NOMO-1 (cell line): Measurements from ENCODE around the gene GRID1.

ENCODE experiments used
- DNase-seq, 2 experiments: peaks; one replicate each; lab custom pipeline; 2025; ENCODE audit not compliant: unreplicated experiment in 2 of 2; lab: John Stamatoyannopoulos, UW

Gene GRID1

DNA sequence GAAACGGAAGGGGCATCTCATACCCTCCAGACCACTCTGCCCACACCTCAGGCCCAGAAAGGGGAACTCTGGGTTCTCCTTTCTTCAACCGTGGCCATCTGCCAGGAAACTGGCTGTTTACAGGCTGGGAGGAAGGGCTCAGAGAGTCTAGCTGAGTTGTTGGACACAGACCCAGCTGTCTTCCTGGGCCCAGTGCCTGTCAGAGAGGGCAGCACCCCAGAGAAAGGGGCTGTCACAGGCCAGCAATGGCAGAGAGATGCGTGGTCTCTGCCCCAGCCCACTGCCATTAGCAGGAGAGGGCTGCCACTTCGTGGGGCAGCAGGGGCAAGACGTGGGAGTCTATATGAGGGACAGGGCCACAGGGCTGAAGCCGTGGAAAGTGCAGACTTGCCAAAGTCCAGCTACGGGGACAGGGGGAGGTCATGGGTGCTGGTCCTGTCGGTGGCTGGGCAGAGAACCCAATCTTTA lies 11.0 kb downstream of the GRID1 start:
- peak; percentile 88 to 89 for DNase-seq

DNA sequence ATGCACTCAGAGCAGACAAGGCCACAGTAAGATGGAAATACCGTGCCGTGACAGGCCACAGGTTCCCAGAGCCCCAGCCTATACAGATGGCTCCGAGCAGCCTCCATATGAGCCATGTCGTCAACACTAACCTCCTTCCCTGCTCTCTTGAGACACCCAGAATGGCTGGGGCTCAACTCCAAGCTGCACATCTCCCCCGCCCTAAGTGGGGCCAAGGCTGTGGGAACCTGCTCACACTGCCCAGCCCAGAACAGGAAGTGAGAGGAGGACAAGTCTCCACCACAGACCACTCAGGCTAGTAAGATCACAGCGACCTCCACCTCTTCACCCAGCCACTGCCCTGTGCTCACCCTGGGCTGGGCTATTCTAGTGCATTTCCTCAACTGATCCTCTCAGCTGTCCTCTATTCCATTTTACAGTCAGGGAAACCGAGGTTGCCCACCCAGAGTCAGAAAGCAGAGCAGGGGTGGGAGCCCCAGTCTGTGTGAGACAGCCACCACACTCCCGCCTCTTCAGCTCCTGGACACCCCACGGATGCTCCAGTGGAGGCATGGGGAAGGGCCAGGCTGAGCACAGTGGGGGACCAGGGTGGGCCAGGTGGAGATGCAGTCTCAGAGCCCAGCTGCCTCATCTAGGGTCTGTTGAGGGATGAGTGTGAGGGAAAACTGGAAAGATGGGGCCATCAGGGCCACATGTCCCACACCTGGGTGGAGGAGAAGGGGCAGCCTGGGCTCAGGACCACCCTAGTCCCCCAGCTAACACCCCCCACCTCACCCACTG lies 11.6 kb downstream of the GRID1 start:
- peak; percentile 69 to 70 for DNase-seq

DNA sequence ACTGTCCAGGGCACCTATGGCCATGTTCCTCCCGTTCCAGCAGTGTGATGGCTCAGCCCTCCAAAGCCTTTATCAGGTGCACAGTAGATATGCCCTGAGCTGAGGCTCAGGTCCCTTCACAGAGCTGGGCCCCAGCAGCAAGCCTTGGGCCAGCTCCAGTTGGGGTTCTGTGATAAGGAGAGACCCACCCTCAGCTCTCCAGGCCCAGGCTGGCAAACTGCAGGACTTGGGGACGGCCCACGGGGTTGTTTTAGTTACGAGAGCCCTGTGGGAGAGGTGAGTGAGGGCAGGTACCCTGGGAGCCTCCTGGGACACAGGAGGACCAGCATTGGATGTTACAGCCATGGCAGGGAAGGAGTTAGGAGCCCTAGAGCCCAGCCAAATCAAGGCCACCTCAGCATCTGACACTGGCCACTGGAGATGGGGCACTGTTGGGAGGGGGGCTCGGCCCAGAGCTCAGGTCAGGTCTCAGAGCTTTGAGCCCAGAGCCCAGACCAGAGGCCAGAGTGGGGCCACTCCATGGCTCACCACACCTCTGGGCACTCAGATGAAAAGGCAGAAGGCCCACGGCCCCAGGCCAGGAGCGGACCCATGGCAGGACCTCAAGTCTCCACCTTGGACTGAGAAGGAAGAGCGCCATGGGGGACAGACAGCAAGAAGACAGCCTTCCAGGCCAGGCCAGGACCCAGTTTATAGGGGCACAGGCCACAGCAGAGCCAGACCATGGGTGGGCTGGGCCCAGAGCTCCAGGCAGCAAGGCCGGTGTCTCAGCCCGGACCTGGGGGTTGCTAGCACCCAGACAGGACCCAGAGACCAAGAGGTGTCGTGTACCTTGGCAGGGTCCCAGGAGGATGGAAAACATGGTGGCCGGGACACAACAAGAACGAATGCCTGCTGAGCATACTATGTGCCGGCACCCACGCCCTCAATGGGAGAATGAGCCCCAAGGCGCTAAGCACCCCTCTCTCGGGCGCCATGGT lies 12.8 kb downstream of the GRID1 start:
- no peak for DNase-seq

DNA sequence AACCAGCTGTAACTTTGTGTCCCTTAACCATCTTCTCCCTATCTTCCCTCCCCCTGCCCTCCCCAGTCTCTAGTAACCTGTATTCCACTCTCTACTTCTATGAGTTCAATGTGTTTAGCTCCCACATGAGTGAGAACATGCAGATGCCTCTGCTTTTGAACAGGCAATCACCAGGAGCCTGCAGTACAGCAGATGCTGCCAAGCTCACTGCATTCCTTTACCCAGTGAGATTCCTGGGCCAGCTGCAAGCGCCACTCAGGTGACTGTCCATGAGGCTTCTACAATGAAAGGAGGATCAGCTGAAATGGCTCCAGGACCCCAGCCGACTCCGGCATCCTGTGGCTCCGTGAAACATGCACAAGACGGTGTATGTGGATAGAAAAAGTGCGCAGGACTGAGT lies 15.7 kb downstream of the GRID1 start:
- DNase-seq = no peak

DNA sequence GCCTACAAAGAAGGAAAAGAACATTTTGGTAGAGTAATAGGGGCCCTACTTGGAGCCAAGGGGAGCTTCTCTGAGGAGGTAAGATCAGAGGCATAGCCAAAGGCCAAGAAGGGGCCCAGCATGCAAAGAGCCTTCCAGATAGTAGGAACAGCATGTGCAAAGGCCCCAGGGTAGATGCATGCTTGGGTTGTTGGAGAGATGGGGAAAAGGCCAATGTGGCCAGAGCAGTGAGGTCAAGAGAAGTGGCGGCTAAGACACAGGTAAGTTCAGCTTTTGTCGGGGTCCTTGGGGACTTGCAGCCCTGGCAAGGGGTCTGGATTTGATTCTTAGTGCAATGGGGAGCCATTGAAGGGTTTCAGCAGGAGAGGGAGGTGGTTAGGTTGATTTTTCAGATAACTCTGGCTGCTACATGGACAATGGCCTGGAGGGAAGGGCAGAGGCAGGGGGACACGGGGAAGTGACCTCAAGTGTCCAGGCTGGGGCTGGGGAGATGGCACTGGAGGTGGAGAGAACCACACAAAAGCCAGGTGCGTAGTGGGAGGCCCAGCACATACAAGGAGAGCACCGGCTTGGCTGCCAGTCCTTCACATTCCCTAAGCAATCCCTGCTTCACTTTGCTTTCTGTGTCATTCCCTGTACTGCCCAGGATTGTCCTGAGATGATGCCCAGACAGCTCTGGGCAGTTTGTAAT lies 16.5 kb downstream of the GRID1 start:
- no peak for DNase-seq

DNA sequence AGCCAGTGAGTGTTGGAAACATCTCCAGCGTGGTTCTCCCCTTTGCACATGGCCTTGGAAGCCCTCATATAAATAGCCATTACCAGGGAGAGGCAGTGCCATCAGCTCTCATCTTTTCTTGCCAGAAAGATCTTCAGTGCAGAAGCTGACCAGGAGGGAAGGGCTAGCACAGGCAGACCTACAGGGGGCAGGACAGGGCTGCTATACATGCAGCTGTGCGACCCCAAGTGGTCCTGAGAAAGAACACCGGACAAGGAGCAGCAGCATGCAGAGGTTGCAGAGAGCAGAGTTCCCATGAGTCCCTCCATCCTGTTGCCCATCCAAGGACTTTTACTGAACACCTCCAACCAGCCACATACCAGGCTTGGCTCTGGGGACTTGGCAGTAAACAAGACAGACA lies 17.1 kb downstream of the GRID1 start:
- DNase-seq = peak in 1 of 2 experiments; percentile 27

DNA sequence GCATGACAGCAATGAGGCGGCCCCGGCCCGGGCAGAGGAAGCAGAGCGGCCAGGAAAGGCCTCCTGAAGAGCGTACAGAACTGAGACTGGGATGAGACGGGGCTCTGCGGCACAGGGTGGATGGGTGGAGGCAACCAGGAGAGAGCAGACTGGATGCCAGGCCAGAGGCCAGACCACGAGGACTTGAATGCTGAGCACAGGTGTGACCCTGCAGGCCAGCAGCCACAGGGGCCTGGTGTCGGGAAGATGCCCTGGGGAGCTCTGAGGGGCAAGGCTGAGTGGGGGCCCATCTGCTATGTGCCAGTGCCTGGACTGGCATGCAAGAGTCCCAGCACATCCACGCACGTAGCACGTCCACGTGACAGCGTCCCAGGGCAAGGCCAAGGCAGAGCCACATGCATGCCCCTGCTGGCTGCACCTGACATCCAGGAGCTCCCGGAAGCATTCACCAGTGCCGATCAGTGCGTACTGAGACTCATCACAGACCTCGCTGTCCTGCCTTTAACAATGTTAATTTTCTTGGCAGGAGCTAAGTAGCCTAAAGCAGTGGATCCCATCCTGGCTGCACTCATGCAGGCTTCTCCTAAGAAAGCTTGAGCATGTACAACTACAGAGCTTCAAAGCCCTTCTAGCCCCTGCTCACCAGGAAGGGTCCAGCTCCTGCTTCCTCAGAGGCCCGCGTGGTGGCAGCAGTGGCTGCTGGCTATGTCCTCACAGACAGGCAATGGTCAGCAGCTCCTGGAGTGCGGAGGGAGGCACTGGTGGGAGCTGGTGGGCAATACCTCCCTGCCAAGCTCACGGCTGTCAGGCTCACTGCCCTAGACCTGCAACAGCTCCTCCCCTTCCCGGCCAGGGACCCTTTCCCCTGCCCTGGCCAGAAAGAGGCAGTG lies 18.0 kb downstream of the GRID1 start:
- no peak for DNase-seq

DNA sequence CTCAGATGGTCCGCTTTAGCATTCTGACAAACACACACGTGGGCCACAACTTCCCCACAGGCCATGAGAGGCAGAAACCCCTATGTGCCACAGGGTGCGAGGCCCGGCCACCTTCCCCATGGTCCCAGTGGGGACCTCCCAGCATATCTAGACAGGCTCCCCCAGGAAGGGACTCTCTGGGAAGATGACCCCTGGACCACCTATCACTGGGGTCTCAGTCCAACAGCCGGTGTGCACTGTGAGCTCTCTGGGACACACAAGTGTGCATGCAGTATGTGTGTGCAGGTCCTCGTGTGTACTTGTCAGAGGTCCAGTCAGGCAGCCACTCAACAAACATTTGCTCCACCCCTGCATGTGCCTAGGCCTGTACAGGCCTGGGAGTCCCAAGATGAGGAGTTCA lies 18.7 kb downstream of the GRID1 start:
- no peak for DNase-seq

DNA sequence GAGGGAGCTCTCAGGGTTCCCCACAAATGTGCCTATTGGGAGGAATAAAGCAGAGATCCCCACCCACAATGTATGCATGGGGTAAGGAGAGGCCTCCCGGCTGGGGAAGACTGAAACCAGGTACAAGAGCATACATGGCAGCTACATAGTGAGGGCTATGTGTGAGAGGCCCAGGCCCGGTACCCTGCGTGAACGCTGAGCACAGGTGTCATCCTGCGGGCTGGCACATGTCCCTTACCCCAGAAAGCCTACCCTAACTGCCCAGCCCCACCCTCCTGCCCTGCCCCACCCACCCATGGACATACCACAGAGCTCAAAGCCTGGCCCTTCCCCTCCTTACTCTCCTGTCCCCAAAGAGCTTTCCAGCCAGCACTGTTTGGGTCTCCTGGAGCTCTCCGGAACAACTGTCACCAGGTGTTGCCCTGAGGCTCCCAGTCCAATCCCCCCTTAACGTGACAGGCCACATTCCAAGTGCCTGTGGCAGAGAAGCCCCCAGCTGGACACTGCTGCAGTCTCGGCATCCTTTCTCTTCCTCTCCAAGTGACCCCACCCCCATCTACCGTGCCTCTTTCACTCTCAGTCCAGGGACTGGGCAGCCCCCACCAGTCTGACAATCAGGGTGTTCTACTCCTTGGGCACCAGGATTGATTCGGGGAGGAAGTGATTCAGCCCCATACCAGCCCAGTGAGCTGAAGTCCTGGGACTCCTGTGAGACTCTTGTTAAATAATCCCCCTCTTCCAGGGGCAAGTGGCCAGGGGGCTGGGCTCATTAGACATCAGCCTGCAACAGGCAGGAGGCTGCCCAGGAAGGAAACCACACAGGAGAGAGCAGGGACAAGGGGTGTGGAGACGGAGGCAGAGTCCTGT lies 19.6 kb downstream of the GRID1 start:
- no peak for DNase-seq

DNA sequence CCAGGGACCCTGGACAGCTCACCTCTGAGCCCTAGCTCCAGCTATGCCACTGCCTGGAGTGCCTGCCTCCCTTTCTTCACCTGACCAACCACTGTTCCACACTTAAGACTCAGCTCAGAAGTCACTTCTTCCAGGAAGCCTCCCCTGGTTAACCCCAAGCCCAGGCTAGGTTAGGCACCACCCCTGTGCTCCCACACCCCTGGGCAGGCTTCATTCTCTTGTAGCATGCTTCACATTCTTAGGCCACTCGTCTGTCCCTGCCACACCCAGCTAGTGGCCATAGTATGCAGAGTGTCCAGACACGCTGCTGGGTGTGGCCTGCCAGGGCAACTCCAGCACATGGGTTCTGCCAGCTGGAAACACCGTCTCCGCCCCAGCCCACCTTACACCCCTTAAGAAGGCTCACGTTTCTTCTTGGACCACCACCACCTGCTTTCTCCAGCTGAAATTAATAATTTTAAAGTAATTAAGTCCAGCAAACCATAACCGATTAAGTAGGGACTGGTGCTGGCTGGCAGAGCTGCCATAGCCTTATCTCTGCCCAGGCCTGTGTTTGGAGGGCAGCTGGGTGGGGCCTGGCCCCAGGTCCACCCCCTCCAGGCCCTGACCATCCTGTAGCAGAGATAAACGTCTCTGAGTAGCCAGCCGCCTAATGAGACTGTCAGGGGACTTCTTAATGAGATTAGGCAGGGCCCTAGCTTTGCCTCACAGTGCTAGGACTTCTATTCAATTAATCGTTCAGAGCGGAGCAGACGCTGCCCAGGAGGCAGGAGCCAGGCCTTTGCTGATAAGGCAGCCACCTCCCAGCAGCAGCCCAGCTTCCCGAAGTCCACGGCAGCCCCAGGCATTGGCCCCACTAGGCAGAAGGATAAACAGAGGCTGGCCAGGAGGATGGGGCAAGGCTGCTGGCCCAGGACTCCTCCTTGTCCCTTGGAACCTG lies 20.5 kb downstream of the GRID1 start:
- no peak for DNase-seq

DNA sequence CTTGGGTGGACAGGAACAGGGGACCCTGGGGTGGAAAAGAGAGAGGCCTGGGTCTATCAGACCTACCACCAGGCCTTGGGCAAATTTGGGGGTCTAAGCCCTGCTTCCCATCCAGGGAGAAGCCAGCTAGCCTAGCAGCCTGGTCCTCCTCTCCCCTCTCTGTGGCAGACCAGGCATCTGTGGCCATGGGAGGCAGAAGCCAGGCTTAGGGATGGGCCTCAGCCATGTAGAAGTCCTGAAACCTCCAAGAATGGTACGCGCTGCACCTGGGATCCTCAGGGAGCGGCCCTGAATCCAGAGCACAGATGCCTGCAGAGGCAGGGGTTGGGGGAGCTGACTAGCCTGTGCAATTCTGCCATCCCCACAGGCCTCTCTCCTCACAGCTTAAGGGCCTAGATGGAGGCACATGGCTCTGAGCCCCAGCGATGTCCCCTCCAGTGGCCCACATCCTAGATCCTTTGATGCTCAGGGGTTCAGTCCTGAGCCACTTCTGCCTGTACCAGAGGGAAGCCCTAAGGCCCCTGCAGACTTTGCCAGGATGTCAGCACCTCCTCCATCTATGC lies 21.2 kb downstream of the GRID1 start:
- DNase-seq = no peak

DNA sequence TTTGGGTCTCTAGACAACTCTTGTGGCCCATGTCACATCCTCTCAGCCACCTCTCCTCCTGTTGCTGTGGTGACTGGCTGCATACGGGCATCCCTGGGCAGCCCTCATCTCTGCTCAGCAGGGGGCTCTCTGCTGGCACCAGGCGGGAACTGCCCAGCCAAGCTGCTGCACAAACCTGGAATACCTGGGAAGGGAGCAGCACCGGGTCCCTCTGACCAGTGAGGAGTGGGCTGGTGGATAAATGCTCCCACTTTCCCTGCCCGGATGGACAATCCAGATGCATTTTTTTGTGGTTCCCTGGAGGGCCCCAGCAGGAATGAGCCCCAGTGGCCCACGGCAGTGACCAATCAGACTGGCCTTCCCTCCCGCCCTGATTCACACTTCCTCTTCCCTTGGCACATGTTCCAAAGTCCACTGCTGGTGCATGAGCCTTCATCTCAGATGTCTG lies 21.9 kb downstream of the GRID1 start:
- DNase-seq = peak; percentile 28 to 32

DNA sequence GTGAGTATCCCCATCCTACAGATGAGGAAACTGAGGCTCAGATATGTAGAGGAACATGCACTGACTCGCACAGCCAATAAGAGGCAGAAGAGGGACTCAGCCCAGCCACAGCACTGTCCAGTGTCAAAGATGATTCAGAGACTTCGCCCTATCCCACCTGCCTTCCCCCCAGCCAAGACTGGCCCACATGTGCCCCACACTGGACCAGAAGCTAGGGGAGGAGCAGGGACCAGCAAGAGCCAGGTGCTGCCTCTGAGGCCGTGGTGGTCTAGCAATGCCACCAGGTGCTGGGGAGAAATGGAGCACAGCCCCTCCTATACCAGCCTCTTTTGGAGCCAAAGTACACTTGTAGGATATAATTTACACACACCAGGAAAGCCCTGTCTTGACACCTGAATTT lies 22.3 kb downstream of the GRID1 start:
- no peak for DNase-seq

DNA sequence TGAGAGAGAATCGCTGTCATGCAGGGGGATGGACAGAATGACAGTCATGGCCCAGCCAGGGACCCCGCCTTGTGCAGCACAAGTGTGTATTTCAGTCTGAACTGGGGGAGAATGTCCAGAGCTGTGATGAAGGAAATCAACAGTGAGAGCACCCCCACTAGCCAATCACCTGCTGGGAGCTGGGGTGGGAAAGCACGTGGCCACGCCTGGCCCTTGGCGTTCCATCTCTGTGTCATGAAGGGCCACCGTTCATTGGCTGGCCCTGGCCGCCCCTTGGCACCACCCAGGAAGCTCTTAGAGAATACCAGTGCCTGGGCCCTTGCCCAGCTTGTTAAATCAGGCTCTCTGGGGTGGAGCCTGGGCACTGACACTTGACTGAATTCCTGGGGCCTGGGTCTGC lies 22.8 kb downstream of the GRID1 start:
- no peak for DNase-seq

DNA sequence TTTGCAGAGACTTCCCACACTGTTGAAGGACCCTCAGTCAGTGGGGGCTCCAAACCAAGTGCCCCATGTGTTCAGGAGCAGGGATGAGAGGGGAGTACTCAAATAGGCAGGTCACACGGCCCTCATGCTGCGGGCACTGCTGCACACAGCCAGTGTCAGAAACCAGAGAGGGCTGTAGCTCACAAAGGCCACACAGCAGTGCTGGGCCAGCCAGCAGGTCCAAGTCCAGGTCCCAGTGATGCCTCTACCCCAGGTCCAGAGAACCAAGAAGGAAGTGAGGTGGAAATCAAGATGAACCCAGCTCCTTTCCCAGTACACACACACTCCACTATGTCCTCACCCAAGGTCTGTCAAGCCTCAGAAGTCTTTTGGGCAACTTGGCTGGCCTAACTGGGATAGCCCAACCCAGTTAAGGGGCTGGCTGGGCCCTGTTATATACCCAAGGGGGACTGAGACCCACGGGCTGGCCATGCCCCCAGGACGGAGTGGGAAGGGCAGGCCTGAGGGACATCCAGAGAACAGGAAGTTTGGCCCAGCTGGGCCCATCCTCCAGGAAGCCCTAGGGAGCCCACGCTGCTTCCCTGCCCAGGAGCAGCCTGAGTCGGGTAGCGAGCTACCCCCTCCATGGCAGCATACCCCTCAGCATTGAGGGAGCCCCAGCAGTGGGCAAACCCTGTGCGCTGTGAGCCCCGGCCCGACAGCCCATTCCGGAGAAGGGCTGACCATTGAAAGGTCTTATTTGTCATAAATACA lies 24.3 kb downstream of the GRID1 start:
- no peak for DNase-seq

DNA sequence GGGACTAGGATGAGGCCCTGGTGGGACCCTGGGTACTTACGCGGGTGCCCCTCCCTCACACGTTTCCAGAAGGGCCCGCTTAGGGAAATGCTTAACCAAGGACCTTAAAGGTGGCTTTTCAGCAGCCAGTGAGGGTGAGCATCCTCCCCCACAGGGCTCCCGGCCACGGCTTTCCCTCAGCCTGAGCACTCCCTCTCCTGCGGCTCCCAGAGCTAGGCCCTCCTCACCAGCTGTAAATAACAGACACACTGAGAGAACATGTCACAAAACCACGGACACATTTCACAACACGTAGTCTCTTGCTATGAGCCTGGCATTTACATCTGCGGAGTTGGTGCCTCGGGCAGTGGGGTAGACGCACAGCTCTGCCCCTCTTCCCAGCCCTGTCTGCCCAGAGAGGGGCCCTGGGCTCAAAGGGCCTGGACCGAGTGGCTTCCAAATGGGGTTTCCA lies 25.2 kb downstream of the GRID1 start:
- DNase-seq = no peak

DNA sequence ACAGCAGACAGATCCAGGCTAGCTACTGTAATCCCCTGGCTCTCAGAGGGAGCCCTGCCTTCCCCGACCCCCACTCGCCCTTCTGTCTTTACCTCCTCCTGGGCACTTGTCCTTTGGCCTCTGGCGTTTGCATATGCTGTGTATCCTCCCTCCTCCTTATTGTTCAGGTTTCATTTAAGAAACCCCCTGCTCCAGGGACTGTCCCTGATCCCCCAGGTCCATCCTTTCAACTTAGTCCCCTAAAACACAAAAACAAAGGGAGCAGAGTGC lies 25.7 kb downstream of the GRID1 start:
- DNase-seq = no peak
